PC-3 (cell line): ENCODE data around the gene RFX1.

Source experiments
- EZH2 ChIP-seq: fragments of 300-600 bp; sonication (generic); IDR thresholded peaks from one replicate; pipeline ENCODE4 v1.6.1; 2017; ENCODE audit warnings: antibody characterized with exemption, mild to moderate bottlenecking, low read length; ENCODE audit not compliant: unreplicated experiment
- EZH2phosphoT487 ChIP-seq: fragments of 300-600 bp; sonication (generic); IDR thresholded peaks from 2 replicates; pipeline ENCODE4 v1.6.1; 2018; ENCODE audit warnings: mild to moderate bottlenecking, antibody characterized with exemption, low read length, borderline replicate concordance
- TF ChIP-seq, protein P1 (sequence below): fragments of 300-600 bp; sonication (generic); conservative IDR thresholded peaks from 2 replicates; pipeline ENCODE4 v1.5.1; 2017; ENCODE audit warnings: antibody characterized with exemption, low read depth, mild to moderate bottlenecking, low read length

DNA sequence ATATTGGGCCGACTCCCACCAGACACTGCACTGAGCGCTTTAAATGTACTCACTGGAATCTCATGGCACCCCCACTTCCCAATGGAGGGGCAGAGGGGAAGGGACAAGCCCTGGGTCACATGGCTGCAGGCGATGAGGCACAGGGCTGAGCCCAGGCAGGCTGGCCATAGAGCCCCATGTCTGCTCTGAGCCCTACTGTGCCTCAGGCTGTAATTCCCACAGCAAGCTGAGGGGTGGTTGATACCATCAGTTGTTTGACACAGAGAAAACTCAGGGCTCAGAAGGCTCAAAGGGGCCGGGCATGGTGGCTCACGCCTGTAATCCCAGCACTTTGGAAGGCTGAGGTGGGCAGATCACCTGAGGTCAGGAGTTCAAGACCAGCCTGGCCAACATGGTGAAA, 25.1 kb downstream of the RFX1 start:
- TF ChIP-seq, protein P1, sequence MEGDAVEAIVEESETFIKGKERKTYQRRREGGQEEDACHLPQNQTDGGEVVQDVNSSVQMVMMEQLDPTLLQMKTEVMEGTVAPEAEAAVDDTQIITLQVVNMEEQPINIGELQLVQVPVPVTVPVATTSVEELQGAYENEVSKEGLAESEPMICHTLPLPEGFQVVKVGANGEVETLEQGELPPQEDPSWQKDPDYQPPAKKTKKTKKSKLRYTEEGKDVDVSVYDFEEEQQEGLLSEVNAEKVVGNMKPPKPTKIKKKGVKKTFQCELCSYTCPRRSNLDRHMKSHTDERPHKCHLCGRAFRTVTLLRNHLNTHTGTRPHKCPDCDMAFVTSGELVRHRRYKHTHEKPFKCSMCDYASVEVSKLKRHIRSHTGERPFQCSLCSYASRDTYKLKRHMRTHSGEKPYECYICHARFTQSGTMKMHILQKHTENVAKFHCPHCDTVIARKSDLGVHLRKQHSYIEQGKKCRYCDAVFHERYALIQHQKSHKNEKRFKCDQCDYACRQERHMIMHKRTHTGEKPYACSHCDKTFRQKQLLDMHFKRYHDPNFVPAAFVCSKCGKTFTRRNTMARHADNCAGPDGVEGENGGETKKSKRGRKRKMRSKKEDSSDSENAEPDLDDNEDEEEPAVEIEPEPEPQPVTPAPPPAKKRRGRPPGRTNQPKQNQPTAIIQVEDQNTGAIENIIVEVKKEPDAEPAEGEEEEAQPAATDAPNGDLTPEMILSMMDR = no peak
- no peak for TF ChIP-seq EZH2
- no peak for TF ChIP-seq EZH2phosphoT487
